ENCODE data around the gene NOTUM. TPM values are rescaled to one million over a fixed set of nuclear protein-coding genes. Genes with fewer than 3 reads are reported as not detected.

NOTUM gene
- total RNA-seq, 1 donor from 2014 or later, result not detected

GRCh38 chr17:81928544-81929252 lies 32.3 kb downstream of the NOTUM start:
- TF ChIP-seq POLR2A (IDR thresholded peaks at IDR 0.05) (no peak), CTCF (IDR thresholded peaks at IDR 0.05) (no peak), POLR2AphosphoS5 (IDR thresholded peaks at IDR 0.05; ENCODE audit: insufficient read depth in 1 of 2, low read depth in 1 of 2) (no peak)

GRCh38 chr17:81927653-81928543 lies 33.1 kb downstream of the NOTUM start, which contains the start of gene MAFG:
MAFG (minus strand) TSS chr17:81927735; CDS start chr17:81923185, 4,550 bp downstream.
- Histone ChIP-seq H3K27ac (peak within 1 kb of the TSS; percentile 95), H3K36me3 (no peaks in the 10 kb centered on the region), H3K4me1 (peaks cover 57% of the 10 kb centered on the region), H3K27me3 (no peaks in the 10 kb centered on the region), H3K9me3 (no peaks in the 10 kb centered on the region), H3K4me3 (peak within 1 kb of the TSS; percentile 72 to 89)
- TF ChIP-seq CTCF (IDR thresholded peaks at IDR 0.05), result peak in 1 of 3 experiments; percentile 15
- peak; percentile 53 to 80 for TF ChIP-seq POLR2AphosphoS5 (IDR thresholded peaks at IDR 0.05; ENCODE audit: insufficient read depth in 1 of 2, low read depth in 1 of 2)
- TF ChIP-seq POLR2A (IDR thresholded peaks at IDR 0.05), result peak in 1 of 2 donors; percentile 70
- intact Hi-C loops (cut with DNase I), result no loop called here
- no peak for DNase-seq (ENCODE audit: extremely low spot score in 2 of 2)

More at GRCh38 chr17:81928544-81929252, 32.3 kb downstream of the NOTUM start:
- Histone ChIP-seq H3K4me3 (peak overlapping the region; percentile 72 to 89), H3K36me3 (no peaks in the 10 kb centered on the region), H3K9me3 (no peaks in the 10 kb centered on the region), H3K27me3 (no peaks in the 10 kb centered on the region), H3K27ac (peak overlapping the region; percentile 45), H3K4me1 (peaks cover 49% of the 10 kb centered on the region)
- intact Hi-C loops (cut with DNase I), result no loop called here
- no peak for DNase-seq (ENCODE audit: extremely low spot score in 2 of 2)

- TF ChIP-seq POLR2A (IDR thresholded peaks at IDR 0.05) (no peak), CTCF (IDR thresholded peaks at IDR 0.05) (no peak), POLR2AphosphoS5 (IDR thresholded peaks at IDR 0.05; ENCODE audit: insufficient read depth in 1 of 2, low read depth in 1 of 2) (no peak)
- peak overlapping the region; percentile 95 for H3K27ac ChIP-seq
- H3K4me3 ChIP-seq, result peak overlapping the region; percentile 72 to 89
- H3K4me1 ChIP-seq, result peaks cover 63% of the 10 kb centered on the region
- DNase-seq (ENCODE audit: extremely low spot score in 2 of 2), result no peak
- intact Hi-C loops (cut with DNase I), result no loop called here
- H3K36me3 ChIP-seq, result peaks cover 0 to 2% of the 10 kb centered on the region in 2 donors
- no peaks in the 10 kb centered on the region for H3K9me3 ChIP-seq
- H3K27me3 ChIP-seq, result no peaks in the 10 kb centered on the region
Measured at GRCh38 chr17:81927152-81927652, 33.8 kb downstream of the NOTUM start.

GRCh38 chr17:81926451-81927151 lies 34.4 kb downstream of the NOTUM start:
- H3K36me3 ChIP-seq, result peaks cover 0 to 6% of the 10 kb centered on the region in 2 donors
- no peak for TF ChIP-seq CTCF (IDR thresholded peaks at IDR 0.05)
- peak; percentile 25 to 67 for TF ChIP-seq POLR2AphosphoS5 (IDR thresholded peaks at IDR 0.05; ENCODE audit: insufficient read depth in 1 of 2, low read depth in 1 of 2)
- H3K9me3 ChIP-seq, result no peaks in the 10 kb centered on the region
- intact Hi-C loops (cut with DNase I), result no loop called here
- H3K4me1 ChIP-seq, result peaks cover 58% of the 10 kb centered on the region
- H3K27me3 ChIP-seq, result no peaks in the 10 kb centered on the region
- peak overlapping the region; percentile 72 to 89 for H3K4me3 ChIP-seq
- DNase-seq (ENCODE audit: extremely low spot score in 2 of 2), result no peak
- peak overlapping the region; percentile 95 for H3K27ac ChIP-seq
